OCI-LY3 (cell line): ENCODE data around the gene GRIN2D.

Source experiments
- H2AFZ ChIP-seq: fragments of 200-600, 300-600 bp; shearing (Covaris generic); 2 replicates; pipeline ENCODE4 v1.6.0; 2014; ENCODE audit warnings: antibody characterized with exemption, low read depth, low read length
- H3K27ac ChIP-seq: fragments of 200-600, 300-600 bp; sonication (generic); 2 replicates; pipeline ENCODE4 v1.5.1; 2014; ENCODE audit warnings: mild to moderate bottlenecking, low read length, moderate library complexity, mixed read lengths
- H3K27me3 ChIP-seq: fragments of 200-600, 300-600 bp; sonication (generic); 2 replicates; pipeline ENCODE4 v1.6.1; 2014; ENCODE audit warnings: low read depth, low read length, mixed read lengths
- H3K36me3 ChIP-seq: fragments of 200-600, 300-600 bp; sonication (generic); replicated peaks from 2 replicates; pipeline ENCODE3; 2014; ENCODE audit warnings: low read depth, low read length, mixed read lengths
- H3K4me1 ChIP-seq: fragments of 300-600, 200-600 bp; sonication (generic); 2 replicates; pipeline ENCODE4 v1.6.1; 2014; ENCODE audit warnings: low read length, mixed read lengths
- H3K4me2 ChIP-seq: fragments of 200-600, 300-600 bp; sonication (generic); 2 replicates; pipeline ENCODE4 v1.6.1; 2014; ENCODE audit warnings: low read length, mixed read lengths
- H3K4me3 ChIP-seq: fragments of 300-600, 200-600 bp; sonication (generic); 2 replicates; pipeline ENCODE4 v1.5.1; 2014; ENCODE audit warnings: antibody characterized with exemption, mild to moderate bottlenecking, low read length, moderate library complexity
- H3K79me2 ChIP-seq: fragments of 300-600, 200-600 bp; shearing (Covaris generic); 2 replicates; pipeline ENCODE4 v1.6.1; 2014; ENCODE audit warnings: mild to moderate bottlenecking, low read length, mixed read lengths
- H3K9ac ChIP-seq: fragments of 300-600, 200-600 bp; shearing (Covaris generic); 2 replicates; pipeline ENCODE4 v1.6.0; 2014; ENCODE audit warnings: mild to moderate bottlenecking, low read length, moderate library complexity
- H3K9me3 ChIP-seq: fragments of 200-600, 300-600 bp; shearing (Covaris generic); 2 replicates; pipeline ENCODE4 v1.6.1; 2014; ENCODE audit warnings: low read length, mixed read lengths; ENCODE audit not compliant: insufficient read depth
- H4K20me1 ChIP-seq: fragments of 200-600, 300-600 bp; sonication (generic); 2 replicates; pipeline ENCODE4 v1.6.1; 2016; ENCODE audit warnings: low read length, mixed read lengths; ENCODE audit not compliant: insufficient read depth
- EZH2phosphoT487 ChIP-seq: fragments of 200-600 bp; shearing (Covaris generic); IDR thresholded peaks from 2 replicates; pipeline ENCODE4 v1.6.1; 2018; ENCODE audit warnings: antibody characterized with exemption, mixed run types, low read depth
- TF ChIP-seq, protein P1 (sequence below): fragments of 200-600, 300-600 bp; sonication (generic); IDR thresholded peaks from 2 replicates; pipeline ENCODE4 v1.5.1; 2014; ENCODE audit warnings: antibody characterized with exemption, low read length, low read depth

GRIN2D gene

DNA sequence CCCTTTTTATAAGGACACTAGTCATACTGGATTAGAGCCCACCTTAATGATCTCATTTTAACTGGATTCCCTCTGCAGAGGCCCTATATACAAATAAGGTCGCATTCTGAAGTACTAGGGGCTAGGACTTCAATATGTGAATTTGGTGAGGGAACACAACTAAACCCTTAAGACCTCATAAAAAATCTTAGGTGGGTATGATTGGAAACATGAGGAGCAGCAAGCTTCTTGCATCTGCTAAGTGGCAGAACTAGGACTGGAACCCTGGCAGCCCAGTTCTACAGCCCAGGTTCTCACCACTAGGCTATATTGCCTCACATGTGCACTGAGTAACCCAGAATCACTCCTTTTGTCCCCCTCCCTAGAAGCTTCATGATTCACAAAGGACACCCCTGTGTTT, 35.2 kb downstream of the GRIN2D start:
- H3K27ac ChIP-seq: no peak overlapping the region
- no peak for TF ChIP-seq EZH2phosphoT487
- TF ChIP-seq, protein P1, sequence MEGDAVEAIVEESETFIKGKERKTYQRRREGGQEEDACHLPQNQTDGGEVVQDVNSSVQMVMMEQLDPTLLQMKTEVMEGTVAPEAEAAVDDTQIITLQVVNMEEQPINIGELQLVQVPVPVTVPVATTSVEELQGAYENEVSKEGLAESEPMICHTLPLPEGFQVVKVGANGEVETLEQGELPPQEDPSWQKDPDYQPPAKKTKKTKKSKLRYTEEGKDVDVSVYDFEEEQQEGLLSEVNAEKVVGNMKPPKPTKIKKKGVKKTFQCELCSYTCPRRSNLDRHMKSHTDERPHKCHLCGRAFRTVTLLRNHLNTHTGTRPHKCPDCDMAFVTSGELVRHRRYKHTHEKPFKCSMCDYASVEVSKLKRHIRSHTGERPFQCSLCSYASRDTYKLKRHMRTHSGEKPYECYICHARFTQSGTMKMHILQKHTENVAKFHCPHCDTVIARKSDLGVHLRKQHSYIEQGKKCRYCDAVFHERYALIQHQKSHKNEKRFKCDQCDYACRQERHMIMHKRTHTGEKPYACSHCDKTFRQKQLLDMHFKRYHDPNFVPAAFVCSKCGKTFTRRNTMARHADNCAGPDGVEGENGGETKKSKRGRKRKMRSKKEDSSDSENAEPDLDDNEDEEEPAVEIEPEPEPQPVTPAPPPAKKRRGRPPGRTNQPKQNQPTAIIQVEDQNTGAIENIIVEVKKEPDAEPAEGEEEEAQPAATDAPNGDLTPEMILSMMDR: no peak

DNA sequence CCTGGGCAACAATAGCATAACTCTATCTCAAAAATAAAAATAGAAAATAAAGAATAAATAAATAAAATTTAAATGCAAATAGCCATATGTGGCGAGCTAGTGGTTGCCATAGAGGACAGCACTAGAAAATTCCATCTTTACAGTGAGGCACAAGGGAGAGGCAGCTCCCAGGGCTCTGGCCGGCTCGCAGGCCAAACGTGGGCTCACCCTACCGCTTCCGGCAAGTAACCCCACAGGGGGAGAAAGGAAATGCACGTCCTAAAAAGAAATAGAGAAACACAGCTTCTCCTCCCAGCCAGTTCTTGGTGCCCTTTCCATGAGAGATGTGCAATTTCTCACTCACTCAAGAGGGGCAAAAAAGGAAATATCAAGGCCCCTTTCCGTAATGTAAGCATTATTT, 39.9 kb downstream of the GRIN2D start:
- TF ChIP-seq, protein P1: no peak
- TF ChIP-seq EZH2phosphoT487: no peak
- Histone ChIP-seq H4K20me1 (no peaks in the 10 kb centered on the region), H3K4me3 (no peak overlapping the region), H3K4me1 (no peaks in the 10 kb centered on the region), H3K9me3 (no peaks in the 10 kb centered on the region), H2AFZ (no peak overlapping the region), H3K9ac (no peak overlapping the region), H3K4me2 (no peak overlapping the region), H3K27me3 (no peaks in the 10 kb centered on the region), H3K36me3 (no peaks in the 10 kb centered on the region), H3K27ac (no peak overlapping the region), H3K79me2 (no peaks in the 10 kb centered on the region)

More for the DNA sequence above, 35.2 kb downstream of the GRIN2D start:
- no peak overlapping the region for H3K9ac ChIP-seq
- no peaks in the 10 kb centered on the region for H3K36me3 ChIP-seq
- H3K4me2 ChIP-seq: no peak overlapping the region
- no peaks in the 10 kb centered on the region for H3K27me3 ChIP-seq
- no peaks in the 10 kb centered on the region for H3K9me3 ChIP-seq
- H3K4me1 ChIP-seq: peaks cover 11% of the 10 kb centered on the region
- no peaks in the 10 kb centered on the region for H3K79me2 ChIP-seq
- no peaks in the 10 kb centered on the region for H4K20me1 ChIP-seq
- no peak overlapping the region for H2AFZ ChIP-seq
- H3K4me3 ChIP-seq: no peak overlapping the region

DNA sequence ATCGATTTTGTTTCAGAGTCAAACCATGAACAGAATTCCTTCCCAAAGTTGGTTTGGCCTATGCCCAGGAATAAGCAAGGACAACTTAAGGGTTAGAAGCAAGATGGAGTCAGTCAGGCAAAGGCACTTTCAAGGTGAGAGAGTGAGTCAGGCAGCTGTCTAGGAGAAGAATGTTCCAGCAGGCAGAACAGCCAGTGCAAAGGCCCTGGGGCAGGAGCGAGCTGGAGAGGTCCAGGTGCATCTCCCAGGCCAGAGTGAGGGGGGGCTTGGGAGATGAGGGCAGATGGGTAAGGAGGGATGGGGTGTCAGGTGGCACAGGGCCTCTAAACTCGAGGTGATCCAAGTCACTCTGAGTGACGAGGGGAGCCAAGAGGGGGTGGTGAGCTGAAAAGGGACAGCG, 43.1 kb downstream of the GRIN2D start:
- no peaks in the 10 kb centered on the region for H4K20me1 ChIP-seq
- H3K9me3 ChIP-seq: no peaks in the 10 kb centered on the region
- no peaks in the 10 kb centered on the region for H3K4me1 ChIP-seq
- no peak overlapping the region for H3K4me3 ChIP-seq
- H3K4me2 ChIP-seq: no peak overlapping the region
- H2AFZ ChIP-seq: no peak overlapping the region
- no peak overlapping the region for H3K27ac ChIP-seq
- no peak overlapping the region for H3K9ac ChIP-seq
- TF ChIP-seq EZH2phosphoT487: no peak
- TF ChIP-seq, protein P1: no peak
- H3K27me3 ChIP-seq: no peaks in the 10 kb centered on the region
- no peaks in the 10 kb centered on the region for H3K79me2 ChIP-seq
- H3K36me3 ChIP-seq: no peaks in the 10 kb centered on the region

DNA sequence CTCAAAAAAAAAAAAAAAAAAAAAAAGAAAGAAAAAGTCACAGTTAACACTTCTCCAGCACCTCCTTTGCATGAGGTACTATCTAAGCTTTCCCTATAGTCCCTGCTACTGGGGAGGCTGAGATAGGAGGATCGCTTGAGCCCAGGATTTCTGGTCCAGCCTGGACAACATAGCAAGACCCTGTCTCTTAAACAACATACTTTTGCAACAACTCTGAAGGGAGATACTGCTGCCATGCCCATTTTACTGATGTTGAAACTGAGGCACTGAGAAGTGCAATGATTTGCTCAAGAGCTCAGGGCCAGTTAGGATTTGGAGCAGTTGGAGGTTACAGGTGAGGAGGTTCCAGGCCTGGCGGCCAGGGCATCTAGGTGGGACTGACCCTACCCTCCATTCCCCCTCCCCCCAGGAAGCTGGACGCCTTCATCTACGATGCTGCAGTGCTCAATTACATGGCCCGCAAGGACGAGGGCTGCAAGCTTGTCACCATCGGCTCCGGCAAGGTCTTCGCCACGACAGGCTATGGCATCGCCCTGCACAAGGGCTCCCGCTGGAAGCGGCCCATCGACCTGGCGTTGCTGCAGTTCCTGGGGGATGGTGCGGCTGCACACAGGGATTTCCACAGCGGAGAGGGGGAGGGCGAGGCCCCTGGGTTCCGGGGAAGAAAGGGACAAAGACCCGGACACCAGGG, 48.0 kb downstream of the GRIN2D start:
- Histone ChIP-seq H3K4me1 (peaks cover 11% of the 10 kb centered on the region), H3K4me3 (no peak overlapping the region), H3K36me3 (no peaks in the 10 kb centered on the region), H3K27ac (no peak overlapping the region), H3K4me2 (no peak overlapping the region), H3K9ac (no peak overlapping the region), H2AFZ (no peak overlapping the region), H3K27me3 (no peaks in the 10 kb centered on the region), H3K79me2 (peaks cover 8% of the 10 kb centered on the region), H4K20me1 (no peaks in the 10 kb centered on the region), H3K9me3 (no peaks in the 10 kb centered on the region)
- TF ChIP-seq EZH2phosphoT487: no peak
- TF ChIP-seq, protein P1: no peak
